Adrenal gland (tissue), 12 donors: Measurements from ENCODE around the gene PTPDC1. TPM values are rescaled to one million over a fixed set of nuclear protein-coding genes. Genes with fewer than 3 reads are reported as not detected.
A peak's percentile ranks its signal among the peaks of the same experiment; 100 is the strongest.

Source experiments
- DNase-seq, 7 donors: peaks; one replicate each; pipeline ENCODE4 v3.0.0-alpha.2; 2019 to 2020
- H3K27ac ChIP-seq, 5 donors: fragments of 200-600 bp; sonication (generic) in 4 of 5; 1 replicate in 3 of 5; 2 replicates in 2 of 5; pipeline versions ENCODE4 v1.5.1 to v1.8.0; 2016 to 2020; ENCODE audit warnings: mild to moderate bottlenecking in 1 of 5
- H3K27me3 ChIP-seq: fragments of 200-600 bp; 2 replicates; pipeline ENCODE4 v1.8.0; 2021
- H3K36me3 ChIP-seq, 2 donors: fragments of 200-600 bp; replicated peaks in 1 of 2; 1 replicate in 1 of 2; 2 replicates in 1 of 2; pipeline versions ENCODE4 v1.5.1 to v1.8.0; 2018 to 2022
- H3K4me1 ChIP-seq, 2 donors: fragments of 200-600 bp; replicated peaks in 1 of 2; 1 replicate in 1 of 2; 2 replicates in 1 of 2; pipeline versions ENCODE4 v1.5.1 to v1.8.0; 2018 to 2021
- H3K4me3 ChIP-seq, 4 donors: fragments of 200-600 bp; sonication (generic) in 3 of 4; one replicate each; pipeline ENCODE4 v1.5.1; 2016 to 2018
- H3K9me3 ChIP-seq, 3 donors: fragments of 200-600 bp; sonication (generic) in 1 of 3; replicated peaks in 1 of 3; 1 replicate in 2 of 3; 2 replicates in 1 of 3; pipeline versions ENCODE4 v1.5.1 to v1.8.0; 2016 to 2021
- CTCF ChIP-seq, 6 experiments: fragments of 450-650 bp in 4 of 6; fragments of 200-600 bp in 2 of 6; sonication (generic) in 1 of 6; IDR thresholded peaks; 1 replicate in 5 of 6; 2 replicates in 1 of 6; pipeline versions ENCODE4 v1.5.1 to v1.8.0; 2016 to 2021; ENCODE audit warnings: antibody characterized with exemption in 6 of 6, mild to moderate bottlenecking in 2 of 6, moderate library complexity in 1 of 6
- POLR2A ChIP-seq, 2 donors: fragments of 450-650 bp; IDR thresholded peaks; one replicate each; pipeline ENCODE4 v1.6.1; 2017; ENCODE audit warnings: antibody characterized with exemption in 2 of 2, mild to moderate bottlenecking in 2 of 2, moderate library complexity in 1 of 2
- WGBS, 4 donors: extraction: QIAGEN DNeasy Blood & Tissue Kit in 2 of 4; methylation state at CpG; one replicate each; pipeline versions ENCODE4 v1.1.5 to v1.1.7; 2013 to 2017; 5-methylcytosine and 5-hydroxymethylcytosine counted together
- intact Hi-C, 2 donors: fragments of 100-400 bp; cut with DNase I; formaldehyde crosslinking; loops; one replicate each; pipeline versions ENCODE4 v1.14.1 to v1.15.0; 2022 to 2023
- polyA plus RNA-seq, 3 donors: library from polyadenylated mRNA; stranded (reverse); fragments of 200-250 nt in 2 of 3; fragments of 350-450 nt in 1 of 3; fragmentation: Illumina TruSeq in 1 of 3; extraction: RNeasy Lipid Tissue Mini Kit (QIAGEN cat#74804) in 1 of 3; gene quantifications; one replicate each; pipeline ENCODE4 v1.2.3, GENCODE V29; 2013 to 2014
- total RNA-seq, 9 donors: library from RNA; depleted of rRNA in 4 of 9; stranded (reverse); fragments of >200 nt in 4 of 9; fragments of 120-200 nt in 1 of 9; fragmentation: NEBNext Ultra II Directional in 1 of 9; extraction: Animal tissue kit (Norgen Biotek cat#: 25700) in 1 of 9; gene quantifications; one replicate each; pipeline versions ENCODE4 v1.1.0 to v1.2.4, GENCODE V29; 2013 to 2023
- donor health status: healthy with polysubstance abuse.
- donor health status: Bipolar disorder and iron deficiency.
- donor health status: DM: yes; HTN: yes; CAD: no.
- donor health status: DM: no; HTN: no; CAD: no.
- donor health status: DM: no; HTN: no; CAD: no.
- donor health status: DM: yes; HTN: yes; CAD: no.

Gene PTPDC1
- total and polyA plus RNA-seq, 12 donors = 5.1 to 19.4 (median 9.4) TPM

- peak in 2 of 7 donors; percentile 23 to 29 for DNase-seq
- TF ChIP-seq CTCF (IDR thresholded peaks at IDR 0.05) (no peak), POLR2A (IDR thresholded peaks at IDR 0.05) (no peak)
- Histone ChIP-seq H3K4me3 (no peak overlapping the region), H3K9me3 (no peaks in the 10 kb centered on the region), H3K4me1 (peaks cover 10 to 19% of the 10 kb centered on the region in 2 donors), H3K36me3 (no peaks in the 10 kb centered on the region), H3K27ac (peak overlapping the region in 1 of 5 donors; percentile 81), H3K27me3 (no peaks in the 10 kb centered on the region)
- intact Hi-C loops = no loop called here
- WGBS, 4 donors = 30 to 39% (median 33%) methylated on average over 2 of the region's 2 CpGs
Measured at GRCh38 chr9:94144394-94144793, 60.1 kb downstream of the PTPDC1 start.

GRCh38 chr9:94145640-94146039, 61.4 kb downstream of the PTPDC1 start:
- no peaks in the 10 kb centered on the region for H3K36me3 ChIP-seq
- no peaks in the 10 kb centered on the region for H3K27me3 ChIP-seq
- H3K9me3 ChIP-seq = no peaks in the 10 kb centered on the region
- H3K4me1 ChIP-seq = peaks cover 0 to 6% of the 10 kb centered on the region in 2 donors
- no peak overlapping the region for H3K4me3 ChIP-seq
- intact Hi-C loops = no loop called here
- no peak overlapping the region for H3K27ac ChIP-seq
- WGBS, 4 donors = 60 to 82% (median 77%) methylated on average over 5 of the region's 5 CpGs
- DNase-seq = no peak
- TF ChIP-seq POLR2A (IDR thresholded peaks at IDR 0.05) = no peak

- 77 to 87% (median 86%) methylated on average over 6 to 13 of the region's 13 CpGs for WGBS, 4 donors
- Histone ChIP-seq H3K27me3 (no peaks in the 10 kb centered on the region), H3K36me3 (no peaks in the 10 kb centered on the region), H3K9me3 (no peaks in the 10 kb centered on the region), H3K4me1 (no peaks in the 10 kb centered on the region), H3K27ac (no peak overlapping the region), H3K4me3 (no peak overlapping the region)
- intact Hi-C loops = no loop called here
- no peak for TF ChIP-seq CTCF (IDR thresholded peaks at IDR 0.05)
- no peak for TF ChIP-seq POLR2A (IDR thresholded peaks at IDR 0.05)
- DNase-seq = no peak
Measured at GRCh38 chr9:94147776-94148175, 63.5 kb downstream of the PTPDC1 start.

- H3K4me1 ChIP-seq = no peaks in the 10 kb centered on the region
- intact Hi-C loops = no loop called here
- TF ChIP-seq POLR2A (IDR thresholded peaks at IDR 0.05) (no peak), CTCF (IDR thresholded peaks at IDR 0.05) (no peak)
- H3K27ac ChIP-seq = no peak overlapping the region
- WGBS, 4 donors = 68 to 80% (median 72%) methylated on average over 5 of the region's 5 CpGs
- H3K36me3 ChIP-seq = no peaks in the 10 kb centered on the region
- no peak for DNase-seq
- H3K9me3 ChIP-seq = no peaks in the 10 kb centered on the region
- H3K27me3 ChIP-seq = no peaks in the 10 kb centered on the region
- H3K4me3 ChIP-seq = no peak overlapping the region
Measured at GRCh38 chr9:94148419-94148818, 64.2 kb downstream of the PTPDC1 start.

- TF ChIP-seq POLR2A (IDR thresholded peaks at IDR 0.05) = no peak
- no peak for TF ChIP-seq CTCF (IDR thresholded peaks at IDR 0.05)
- no peaks in the 10 kb centered on the region for H3K9me3 ChIP-seq
- no peaks in the 10 kb centered on the region for H3K36me3 ChIP-seq
- DNase-seq = no peak
- no peak overlapping the region for H3K27ac ChIP-seq
- intact Hi-C loops = loop anchor here in 1 of 2 donors (10.0 kb wide), 1 partner anchor 55 kb away; no protein-coding TSS in a partner anchor
- no peak overlapping the region for H3K4me3 ChIP-seq
- H3K4me1 ChIP-seq = no peaks in the 10 kb centered on the region
- WGBS, 4 donors = 89 to 97% (median 92%) methylated on average over 6 of the region's 6 CpGs
- no peaks in the 10 kb centered on the region for H3K27me3 ChIP-seq
Measured at GRCh38 chr9:94149696-94150095, 65.4 kb downstream of the PTPDC1 start.
